K562 (cell line): Measurements from ENCODE around the gene YBX3. TPM values are rescaled to one million over a fixed set of nuclear protein-coding genes. Genes with fewer than 3 reads are reported as not detected.

Experiments
- CTBP1 ChIP-seq: fragments of 450-650 bp; IDR thresholded peaks from 2 replicates; pipeline ENCODE4 v1.6.1; 2016; ENCODE audit warnings: borderline replicate concordance
- FOXJ2 ChIP-seq: fragments of 200-800 bp; sonication (Bioruptor generic); IDR thresholded peaks from 2 replicates; pipeline ENCODE4 v1.6.1; 2016; ENCODE audit warnings: missing genetic modification characterization, missing compliant biosample characterization
- MCM5 ChIP-seq: fragments of 450-650 bp; IDR thresholded peaks from 2 replicates; pipeline ENCODE4 v1.6.1; 2016; ENCODE audit warnings: low read depth
- NR3C1 ChIP-seq: sonication (generic); formaldehyde crosslinking; IDR thresholded peaks from 2 replicates; pipeline ENCODE4 v1.8.1; 2022; ENCODE audit warnings: missing genetic modification reagents
- PHF21A ChIP-seq: fragments of 450-650 bp; IDR thresholded peaks from 2 replicates; pipeline ENCODE4 v1.6.1; 2017; ENCODE audit warnings: low read depth, borderline replicate concordance
- PURB ChIP-seq: sonication (generic); formaldehyde crosslinking; IDR thresholded peaks from 2 replicates; pipeline ENCODE4 v1.9.0; 2021; ENCODE audit warnings: low read depth, mild to moderate bottlenecking, missing genetic modification reagents
- TBP ChIP-seq: optimal IDR thresholded peaks from 2 replicates; pipeline ENCODE3; 2011; ENCODE audit warnings: low read depth, low read length, improper control_type of control experiment
- WHSC1 ChIP-seq: IDR thresholded peaks from one replicate; pipeline ENCODE4 v1.6.1; 2012; ENCODE audit warnings: low read length, control low read depth, inconsistent platforms
- ZFP36 ChIP-seq: fragments of 150-350 bp; IDR thresholded peaks from 2 replicates; pipeline ENCODE4 v1.6.1; 2018; ENCODE audit warnings: low read length, low read depth; ENCODE audit not compliant: partially characterized antibody
- ZNF175 ChIP-seq: fragments of 200-800 bp; sonication (Bioruptor generic); IDR thresholded peaks from 2 replicates; pipeline ENCODE4 v1.6.1; 2016; ENCODE audit warnings: low read depth, mild to moderate bottlenecking, missing genetic modification characterization, missing compliant biosample characterization
- ZNF184 ChIP-seq: sonication (generic); formaldehyde crosslinking; IDR thresholded peaks from 2 replicates; pipeline ENCODE4 v1.5.0; 2020; ENCODE audit warnings: missing genetic modification reagents
- ZNF77 ChIP-seq: fragments of 250-450 bp; sonication (Bioruptor Pico); IDR thresholded peaks from 2 replicates; pipeline ENCODE4 v1.5.0; 2020
- polyA plus RNA-seq, 8 experiments: library from polyadenylated mRNA; depleted of rRNA in 4 of 8; stranded (reverse) in 5 of 8; unstranded in 3 of 8; fragments of >200 nt; fragmentation: Nextera tagmentation in 2 of 8; fragmentation: Illumina TruSeq in 1 of 8; extraction: Ambion mirVana in 2 of 8; extraction: Trizol in 1 of 8; gene quantifications; 2 replicates each; pipeline versions ENCODE4 v1.2.1 to v1.2.3, GENCODE V29; 2011 to 2014; ENCODE audit warnings: inconsistent platforms in 1 of 8, missing spikeins in 1 of 8
- total RNA-seq, 7 experiments: library from RNA; depleted of rRNA in 6 of 7; stranded (reverse); fragments of >200 nt in 6 of 7; fragmentation: Illumina TruSeq in 2 of 7; extraction: Trizol in 2 of 7; gene quantifications; 2 replicates each; pipeline versions ENCODE4 v1.2.1 to v1.2.3, GENCODE V29; 2011 to 2021; ENCODE audit warnings: low replicate concordance in 1 of 7
- TF ChIP-seq, protein P1 (sequence below): sonication (generic); formaldehyde crosslinking; IDR thresholded peaks from 2 replicates; pipeline ENCODE4 v1.8.0; 2022; ENCODE audit warnings: mild to moderate bottlenecking, missing genetic modification reagents
- TF ChIP-seq, protein P2 (sequence below): sonication (generic); formaldehyde crosslinking; IDR thresholded peaks from 2 replicates; pipeline ENCODE4 v1.8.0; 2022; ENCODE audit warnings: missing genetic modification reagents, mild to moderate bottlenecking, borderline replicate concordance

YBX3 gene
- total and polyA plus RNA-seq, 9 of the 15 experiments (the other 6 are each of a cell fraction or from before 2014, with no cell fraction given): 47.0 to 239 (median 81.5) TPM

DNA sequence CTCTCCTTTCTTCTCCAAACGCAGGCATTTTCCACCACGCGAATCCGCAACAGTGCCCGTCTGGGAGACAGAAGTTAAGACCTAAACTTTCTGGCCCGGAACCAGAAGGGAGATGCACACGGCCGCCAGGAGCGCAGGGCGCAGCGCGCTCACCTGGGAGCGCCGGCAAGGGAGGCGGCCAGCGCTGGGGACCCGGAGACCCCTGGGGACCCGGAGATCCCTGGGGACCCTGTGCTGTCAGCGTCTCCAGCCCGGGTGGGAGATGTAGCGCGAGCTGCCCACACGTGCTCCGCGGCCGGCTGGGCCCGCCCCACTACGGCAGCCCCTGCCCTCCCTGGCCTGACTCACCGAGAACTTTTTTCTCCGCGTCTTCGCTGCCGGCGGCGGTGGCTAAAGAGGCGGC is 620 bp downstream of the YBX3 start (continued):
- TF ChIP-seq, protein P1, sequence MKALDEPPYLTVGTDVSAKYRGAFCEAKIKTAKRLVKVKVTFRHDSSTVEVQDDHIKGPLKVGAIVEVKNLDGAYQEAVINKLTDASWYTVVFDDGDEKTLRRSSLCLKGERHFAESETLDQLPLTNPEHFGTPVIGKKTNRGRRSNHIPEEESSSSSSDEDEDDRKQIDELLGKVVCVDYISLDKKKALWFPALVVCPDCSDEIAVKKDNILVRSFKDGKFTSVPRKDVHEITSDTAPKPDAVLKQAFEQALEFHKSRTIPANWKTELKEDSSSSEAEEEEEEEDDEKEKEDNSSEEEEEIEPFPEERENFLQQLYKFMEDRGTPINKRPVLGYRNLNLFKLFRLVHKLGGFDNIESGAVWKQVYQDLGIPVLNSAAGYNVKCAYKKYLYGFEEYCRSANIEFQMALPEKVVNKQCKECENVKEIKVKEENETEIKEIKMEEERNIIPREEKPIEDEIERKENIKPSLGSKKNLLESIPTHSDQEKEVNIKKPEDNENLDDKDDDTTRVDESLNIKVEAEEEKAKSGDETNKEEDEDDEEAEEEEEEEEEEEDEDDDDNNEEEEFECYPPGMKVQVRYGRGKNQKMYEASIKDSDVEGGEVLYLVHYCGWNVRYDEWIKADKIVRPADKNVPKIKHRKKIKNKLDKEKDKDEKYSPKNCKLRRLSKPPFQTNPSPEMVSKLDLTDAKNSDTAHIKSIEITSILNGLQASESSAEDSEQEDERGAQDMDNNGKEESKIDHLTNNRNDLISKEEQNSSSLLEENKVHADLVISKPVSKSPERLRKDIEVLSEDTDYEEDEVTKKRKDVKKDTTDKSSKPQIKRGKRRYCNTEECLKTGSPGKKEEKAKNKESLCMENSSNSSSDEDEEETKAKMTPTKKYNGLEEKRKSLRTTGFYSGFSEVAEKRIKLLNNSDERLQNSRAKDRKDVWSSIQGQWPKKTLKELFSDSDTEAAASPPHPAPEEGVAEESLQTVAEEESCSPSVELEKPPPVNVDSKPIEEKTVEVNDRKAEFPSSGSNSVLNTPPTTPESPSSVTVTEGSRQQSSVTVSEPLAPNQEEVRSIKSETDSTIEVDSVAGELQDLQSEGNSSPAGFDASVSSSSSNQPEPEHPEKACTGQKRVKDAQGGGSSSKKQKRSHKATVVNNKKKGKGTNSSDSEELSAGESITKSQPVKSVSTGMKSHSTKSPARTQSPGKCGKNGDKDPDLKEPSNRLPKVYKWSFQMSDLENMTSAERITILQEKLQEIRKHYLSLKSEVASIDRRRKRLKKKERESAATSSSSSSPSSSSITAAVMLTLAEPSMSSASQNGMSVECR (CRISPR knock-in tag): no peak
- TF ChIP-seq PHF21A (no peak), FOXJ2 (tag) (no peak), PURB (CRISPR knock-in tag) (no peak), WHSC1 (no peak), ZNF184 (no peak), MCM5 (no peak), TBP (no peak), ZNF77 (CRISPR knock-in tag) (no peak), ZNF175 (no peak), CTBP1 (no peak), ZFP36 (no peak), NR3C1 (CRISPR knock-in tag) (no peak)
- TF ChIP-seq, protein P2, sequence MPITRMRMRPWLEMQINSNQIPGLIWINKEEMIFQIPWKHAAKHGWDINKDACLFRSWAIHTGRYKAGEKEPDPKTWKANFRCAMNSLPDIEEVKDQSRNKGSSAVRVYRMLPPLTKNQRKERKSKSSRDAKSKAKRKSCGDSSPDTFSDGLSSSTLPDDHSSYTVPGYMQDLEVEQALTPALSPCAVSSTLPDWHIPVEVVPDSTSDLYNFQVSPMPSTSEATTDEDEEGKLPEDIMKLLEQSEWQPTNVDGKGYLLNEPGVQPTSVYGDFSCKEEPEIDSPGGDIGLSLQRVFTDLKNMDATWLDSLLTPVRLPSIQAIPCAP (CRISPR knock-in tag): no peak
